ENCODE results near the gene ATP4A. TPM values are rescaled to one million over a fixed set of nuclear protein-coding genes. Genes with fewer than 3 reads are reported as not detected.
A peak's percentile ranks its signal among the peaks of the same experiment; 100 is the strongest.

Gene ATP4A
- total RNA-seq, 2 donors from 2014 or later: not detected

DNA sequence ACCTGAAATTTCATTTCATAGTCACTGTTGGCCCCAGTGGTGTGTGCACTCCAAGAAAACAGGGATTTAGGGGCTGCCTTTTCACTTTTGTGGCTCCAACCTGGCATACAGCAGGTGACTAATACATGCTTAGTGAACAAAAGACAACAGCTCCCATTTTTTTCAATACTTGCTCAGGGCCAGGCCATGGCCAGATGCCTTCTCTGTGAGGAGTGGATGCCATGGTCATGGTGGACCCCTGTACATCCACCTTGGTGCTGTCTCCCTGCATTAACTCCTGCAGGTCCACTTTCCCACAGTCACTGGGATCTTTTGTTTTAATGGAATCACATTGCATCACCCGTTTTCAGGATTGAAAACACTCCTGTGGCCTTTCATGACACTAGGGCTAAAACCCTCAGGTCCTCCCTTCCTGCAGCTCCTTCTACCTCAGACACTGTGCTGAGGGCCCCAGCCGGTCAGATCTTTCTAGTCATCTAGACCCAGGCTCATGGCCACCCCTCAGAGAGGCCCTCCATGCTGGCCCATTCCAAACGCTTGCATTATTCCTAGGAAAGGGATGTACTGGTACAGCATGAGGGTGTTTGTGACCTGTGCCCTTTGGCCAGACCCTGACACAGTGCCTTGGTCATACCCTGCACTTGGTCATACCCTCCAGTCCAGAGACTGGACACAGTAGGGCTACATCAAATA, 19.2 kb downstream of the ATP4A start:
- peak overlapping the region; percentile 86 to 88 for H3K4me3 ChIP-seq
- TF ChIP-seq, protein P1, sequence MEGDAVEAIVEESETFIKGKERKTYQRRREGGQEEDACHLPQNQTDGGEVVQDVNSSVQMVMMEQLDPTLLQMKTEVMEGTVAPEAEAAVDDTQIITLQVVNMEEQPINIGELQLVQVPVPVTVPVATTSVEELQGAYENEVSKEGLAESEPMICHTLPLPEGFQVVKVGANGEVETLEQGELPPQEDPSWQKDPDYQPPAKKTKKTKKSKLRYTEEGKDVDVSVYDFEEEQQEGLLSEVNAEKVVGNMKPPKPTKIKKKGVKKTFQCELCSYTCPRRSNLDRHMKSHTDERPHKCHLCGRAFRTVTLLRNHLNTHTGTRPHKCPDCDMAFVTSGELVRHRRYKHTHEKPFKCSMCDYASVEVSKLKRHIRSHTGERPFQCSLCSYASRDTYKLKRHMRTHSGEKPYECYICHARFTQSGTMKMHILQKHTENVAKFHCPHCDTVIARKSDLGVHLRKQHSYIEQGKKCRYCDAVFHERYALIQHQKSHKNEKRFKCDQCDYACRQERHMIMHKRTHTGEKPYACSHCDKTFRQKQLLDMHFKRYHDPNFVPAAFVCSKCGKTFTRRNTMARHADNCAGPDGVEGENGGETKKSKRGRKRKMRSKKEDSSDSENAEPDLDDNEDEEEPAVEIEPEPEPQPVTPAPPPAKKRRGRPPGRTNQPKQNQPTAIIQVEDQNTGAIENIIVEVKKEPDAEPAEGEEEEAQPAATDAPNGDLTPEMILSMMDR (IDR thresholded peaks at IDR 0.05): no peak
- peak overlapping the region in 1 of 2 donors; percentile 89 for H3K27ac ChIP-seq

DNA sequence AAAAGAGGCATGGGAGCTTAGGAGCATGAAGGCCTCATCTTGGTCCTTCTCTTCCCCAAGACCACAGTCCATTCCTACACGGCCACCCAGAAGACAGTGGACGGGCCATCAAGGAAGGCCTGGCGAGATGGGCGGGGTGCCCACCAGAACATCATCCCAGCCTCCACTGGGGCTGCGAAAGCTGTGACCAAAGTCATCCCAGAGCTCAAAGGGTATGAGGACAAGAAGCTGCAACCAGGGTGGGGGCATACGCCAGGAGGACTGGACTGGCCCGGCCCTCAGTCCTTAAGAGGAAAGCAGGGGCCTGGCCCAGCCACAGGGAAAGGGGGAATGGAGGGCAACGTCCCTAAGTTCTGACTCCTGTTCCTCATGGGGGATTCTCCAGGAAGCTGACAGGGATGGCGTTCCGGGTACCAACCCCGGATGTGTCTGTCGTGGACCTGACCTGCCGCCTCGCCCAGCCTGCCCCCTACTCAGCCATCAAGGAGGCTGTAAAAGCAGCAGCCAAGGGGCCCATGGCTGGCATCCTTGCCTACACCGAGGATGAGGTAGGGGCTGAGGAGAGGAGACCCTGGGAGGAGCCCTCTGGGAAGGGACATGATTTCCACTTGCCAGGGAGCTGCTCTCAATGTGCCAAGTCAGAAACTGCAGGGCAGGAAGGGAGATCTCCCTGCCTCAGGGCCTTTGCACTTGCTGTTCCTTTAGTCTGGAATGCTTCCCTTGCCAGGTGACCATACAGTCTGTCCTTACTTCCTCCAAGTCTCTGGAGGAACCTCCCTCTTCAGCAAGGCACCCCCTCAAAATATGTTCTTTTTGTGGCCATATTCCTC, 20.0 kb downstream of the ATP4A start:
- no peak for DNase-seq (ENCODE audit: low spot score)
- Histone ChIP-seq H3K4me3 (no peak overlapping the region), H3K27me3 (no peaks in the 10 kb centered on the region), H3K27ac (no peak overlapping the region), H3K9me3 (no peaks in the 10 kb centered on the region), H3K36me3 (no peaks in the 10 kb centered on the region), H3K4me1 (peaks cover 0 to 22% of the 10 kb centered on the region in 2 donors)
- TF ChIP-seq, protein P1 (IDR thresholded peaks at IDR 0.05): no peak

More for the DNA sequence above, 19.2 kb downstream of the ATP4A start:
- Histone ChIP-seq H3K9me3 (no peaks in the 10 kb centered on the region), H3K36me3 (no peaks in the 10 kb centered on the region), H3K27me3 (no peaks in the 10 kb centered on the region), H3K4me1 (peaks cover 0 to 22% of the 10 kb centered on the region in 2 donors)
- no peak for DNase-seq (ENCODE audit: low spot score)

DNA sequence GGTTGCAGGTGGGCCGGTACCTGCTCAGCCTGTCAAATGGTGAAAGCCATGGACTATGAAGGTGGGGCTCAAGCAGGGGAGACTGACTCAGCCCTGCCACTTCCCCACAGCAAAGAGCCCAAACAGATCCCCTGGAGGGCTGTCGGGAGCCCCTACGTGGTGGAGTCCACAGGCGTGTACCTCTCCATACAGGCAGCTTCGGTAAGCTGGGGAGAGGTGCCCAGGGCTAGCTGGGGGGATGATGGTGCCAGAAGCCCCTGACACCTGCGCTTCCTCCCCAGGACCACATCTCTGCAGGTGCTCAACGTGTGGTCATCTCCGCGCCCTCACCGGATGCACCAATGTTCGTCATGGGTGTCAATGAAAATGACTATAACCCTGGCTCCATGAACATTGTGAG, 21.2 kb downstream of the ATP4A start:
- no peak for DNase-seq (ENCODE audit: low spot score)
- Histone ChIP-seq H3K9me3 (no peaks in the 10 kb centered on the region), H3K27me3 (no peaks in the 10 kb centered on the region), H3K27ac (no peak overlapping the region), H3K4me1 (peaks cover 0 to 22% of the 10 kb centered on the region in 2 donors), H3K4me3 (no peak overlapping the region), H3K36me3 (no peaks in the 10 kb centered on the region)
- TF ChIP-seq, protein P1 (IDR thresholded peaks at IDR 0.05): no peak

DNA sequence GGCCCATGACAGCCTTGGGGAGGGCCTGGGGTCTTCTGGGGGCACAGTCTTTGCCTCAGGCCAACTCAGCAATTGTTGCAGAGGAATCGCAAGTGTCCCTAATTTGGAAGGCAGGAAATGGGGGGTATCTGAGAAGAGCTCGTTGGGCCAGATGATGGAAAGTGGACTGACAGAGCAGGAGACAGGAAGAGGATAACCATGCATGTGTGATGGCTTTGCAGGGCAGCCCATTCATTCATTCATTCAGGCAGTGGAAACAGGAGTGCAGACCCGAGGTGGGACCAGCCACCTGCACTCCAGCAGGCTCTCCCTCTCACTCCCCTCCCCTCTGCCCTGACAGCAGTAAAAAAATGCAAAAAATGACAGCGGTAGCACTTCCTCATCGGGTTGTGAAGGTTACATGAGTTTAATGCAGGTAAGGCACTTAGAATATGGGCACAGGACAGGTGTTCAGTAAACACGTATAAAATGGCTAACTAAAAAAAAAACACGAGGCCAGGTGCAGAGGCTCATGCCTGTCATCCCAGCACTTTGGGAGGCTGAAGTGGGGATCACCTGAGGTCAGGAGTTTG, 23.0 kb downstream of the ATP4A start:
- Histone ChIP-seq H3K9me3 (no peaks in the 10 kb centered on the region), H3K27ac (no peak overlapping the region), H3K36me3 (no peaks in the 10 kb centered on the region), H3K4me3 (no peak overlapping the region), H3K4me1 (peaks cover 0 to 8% of the 10 kb centered on the region in 2 donors), H3K27me3 (no peaks in the 10 kb centered on the region)
- no peak for DNase-seq (ENCODE audit: low spot score)
- TF ChIP-seq, protein P1 (IDR thresholded peaks at IDR 0.05): no peak

DNA sequence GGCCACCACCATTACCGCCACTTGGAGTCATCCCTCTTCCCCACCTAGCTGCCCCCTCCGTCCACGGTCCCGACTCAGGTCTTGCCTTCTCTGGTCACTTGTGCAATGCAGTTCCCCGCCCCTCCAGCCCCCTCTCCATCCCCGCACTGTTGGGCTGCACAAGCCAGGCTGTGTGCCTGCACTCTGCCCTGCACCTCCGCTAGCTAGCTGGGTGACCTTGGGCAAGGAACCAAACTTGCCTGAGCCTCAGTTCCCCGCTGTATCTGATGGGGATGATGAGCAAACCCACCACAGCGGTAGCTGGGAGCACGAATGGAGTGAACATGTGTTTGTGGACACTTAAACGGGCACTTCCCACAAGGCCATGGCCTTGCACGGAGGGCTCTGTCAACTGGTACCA, 23.6 kb downstream of the ATP4A start:
- no peaks in the 10 kb centered on the region for H3K36me3 ChIP-seq
- TF ChIP-seq, protein P1 (IDR thresholded peaks at IDR 0.05): no peak
- DNase-seq (ENCODE audit: low spot score): no peak
- H3K27me3 ChIP-seq: no peaks in the 10 kb centered on the region
- peaks cover 0 to 7% of the 10 kb centered on the region in 2 donors for H3K4me1 ChIP-seq
- H3K4me3 ChIP-seq: no peak overlapping the region
- H3K27ac ChIP-seq: no peak overlapping the region
- no peaks in the 10 kb centered on the region for H3K9me3 ChIP-seq

All from right atrium auricular region (tissue), 2 donors.